Activated CD4-positive, alpha-beta T cell treated with anti-CD3 and anti-CD28 coated beads, Interleukin-2, Interleukin-6, amounts not matched to agents 100 ng/mL and 50 ng/mL, durations not matched to agents 16 hours and 8 hours (primary cell): ENCODE results near the gene CARS2.

Source experiments
- DNase-seq: peaks from one replicate; pipeline ENCODE4 v3.0.0-alpha.2; 2020

Gene CARS2

GRCh38 chr13:110651726-110652230 lies 54.1 kb downstream of the CARS2 start:
- no peak for DNase-seq

- no peak for DNase-seq
Observed at GRCh38 chr13:110651271-110651670, 54.6 kb downstream of the CARS2 start.

- DNase-seq, result no peak
Observed at GRCh38 chr13:110650436-110650835, 55.5 kb downstream of the CARS2 start.

GRCh38 chr13:110649551-110649950 lies 56.4 kb downstream of the CARS2 start:
- DNase-seq, result no peak

- no peak for DNase-seq
Observed at GRCh38 chr13:110648848-110649421, 57.0 kb downstream of the CARS2 start.

- DNase-seq, result no peak
Observed at GRCh38 chr13:110648146-110648819, 57.6 kb downstream of the CARS2 start.

GRCh38 chr13:110647365-110647737 lies 58.6 kb downstream of the CARS2 start:
- no peak for DNase-seq

GRCh38 chr13:110646442-110647364 lies 59.2 kb downstream of the CARS2 start:
- DNase-seq, result no peak

- no peak for DNase-seq
Observed at GRCh38 chr13:110645750-110646149, 60.2 kb downstream of the CARS2 start.

GRCh38 chr13:110644892-110645521 lies 60.9 kb downstream of the CARS2 start:
- peak; percentile 66 for DNase-seq

- no peak for DNase-seq
Observed at GRCh38 chr13:110643768-110644421, 62.0 kb downstream of the CARS2 start.

GRCh38 chr13:110643324-110643723 lies 62.6 kb downstream of the CARS2 start:
- DNase-seq, result no peak

GRCh38 chr13:110642291-110642981 lies 63.5 kb downstream of the CARS2 start:
- no peak for DNase-seq

GRCh38 chr13:110641055-110642015 lies 64.6 kb downstream of the CARS2 start:
- DNase-seq, result no peak

GRCh38 chr13:110640591-110641029 lies 65.3 kb downstream of the CARS2 start:
- DNase-seq, result no peak

GRCh38 chr13:110639935-110640334 lies 66.0 kb downstream of the CARS2 start:
- no peak for DNase-seq

GRCh38 chr13:110638814-110639806 lies 66.8 kb downstream of the CARS2 start:
- DNase-seq, result no peak

GRCh38 chr13:110638257-110638656 lies 67.7 kb downstream of the CARS2 start:
- no peak for DNase-seq

GRCh38 chr13:110637747-110638146 lies 68.2 kb downstream of the CARS2 start:
- no peak for DNase-seq
